AG04450 (cell line): ENCODE data around the gene PRKN. TPM values are rescaled to one million over a fixed set of nuclear protein-coding genes. Genes with fewer than 3 reads are reported as not detected.

ENCODE experiments used
- CTCF ChIA-PET: fragments of 300-600, 350-600 bp; formaldehyde crosslinking; extraction: SDS; loops from one replicate; lab custom pipeline; 2022; ENCODE audit warnings: antibody characterized with exemption, inconsistent platforms; lab: Charles Lee
- POLR2A ChIA-PET: fragments of 350-600 bp; formaldehyde crosslinking; extraction: SDS; loops from one replicate; lab custom pipeline; 2021; ENCODE audit warnings: antibody characterized with exemption, inconsistent platforms; lab: Yijun Ruan, JAX
- DNase-seq: peaks from one replicate; pipeline ENCODE4 v3.0.0-alpha.2; 2011; ENCODE audit warnings: low read depth, low spot score
- H3K27ac ChIP-seq: one replicate; pipeline ENCODE4 v1.5.1; 2012; ENCODE audit warnings: low read depth, low read length, control low read depth
- H3K27me3 ChIP-seq: one replicate; pipeline ENCODE4 v1.6.0; 2012; ENCODE audit warnings: low read length; ENCODE audit not compliant: control insufficient read depth, insufficient read depth
- H3K4me3 ChIP-seq: 2 replicates; pipeline ENCODE4 v1.5.1; 2011; ENCODE audit warnings: mild to moderate bottlenecking, low read depth, low read length, control low read depth
- H3K9me3 ChIP-seq: 2 replicates; pipeline ENCODE4 v1.5.1; 2012; ENCODE audit warnings: low read length; ENCODE audit not compliant: control insufficient read depth, insufficient read depth
- polyA plus RNA-seq: library from polyadenylated mRNA; depleted of rRNA; stranded (reverse); fragments of >200 nt; gene quantifications from 2 replicates; pipeline ENCODE4 v1.2.3, GENCODE V29; 2011
- TF ChIP-seq, protein P1 (sequence below): IDR thresholded peaks from 2 replicates; pipeline ENCODE4 v1.5.1; 2011; ENCODE audit warnings: low read depth, low read length, control low read depth, inconsistent platforms

Gene PRKN
- polyA plus RNA-seq, 1 experiment, result not detected

DNA sequence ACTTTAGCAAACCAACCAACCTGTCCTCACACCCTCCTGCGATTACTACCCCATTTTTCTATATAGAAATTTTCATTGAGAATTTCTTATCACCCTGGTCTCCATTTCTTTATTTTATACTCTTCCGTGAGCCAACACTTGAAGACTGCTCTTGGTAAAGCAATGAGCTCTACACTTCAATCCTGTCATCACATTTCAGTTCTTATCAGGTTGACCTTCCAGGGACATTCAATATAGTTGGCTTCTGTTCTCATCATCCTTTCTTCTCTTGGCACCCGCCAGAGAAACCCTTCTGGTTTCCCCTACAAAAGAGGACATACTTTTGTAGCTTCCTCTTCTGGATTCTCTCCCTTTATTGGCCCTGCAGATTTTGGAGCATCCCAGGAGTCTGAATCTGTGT is 279.3 kb downstream of the PRKN start:
- Histone ChIP-seq H3K4me3 (no peak overlapping the region), H3K9me3 (peaks cover 10% of the 10 kb centered on the region), H3K27me3 (no peaks in the 10 kb centered on the region), H3K27ac (no peak overlapping the region)
- CTCF ChIA-PET, result no interaction called here
- POLR2A ChIA-PET, result no interaction called here
- TF ChIP-seq, protein P1, sequence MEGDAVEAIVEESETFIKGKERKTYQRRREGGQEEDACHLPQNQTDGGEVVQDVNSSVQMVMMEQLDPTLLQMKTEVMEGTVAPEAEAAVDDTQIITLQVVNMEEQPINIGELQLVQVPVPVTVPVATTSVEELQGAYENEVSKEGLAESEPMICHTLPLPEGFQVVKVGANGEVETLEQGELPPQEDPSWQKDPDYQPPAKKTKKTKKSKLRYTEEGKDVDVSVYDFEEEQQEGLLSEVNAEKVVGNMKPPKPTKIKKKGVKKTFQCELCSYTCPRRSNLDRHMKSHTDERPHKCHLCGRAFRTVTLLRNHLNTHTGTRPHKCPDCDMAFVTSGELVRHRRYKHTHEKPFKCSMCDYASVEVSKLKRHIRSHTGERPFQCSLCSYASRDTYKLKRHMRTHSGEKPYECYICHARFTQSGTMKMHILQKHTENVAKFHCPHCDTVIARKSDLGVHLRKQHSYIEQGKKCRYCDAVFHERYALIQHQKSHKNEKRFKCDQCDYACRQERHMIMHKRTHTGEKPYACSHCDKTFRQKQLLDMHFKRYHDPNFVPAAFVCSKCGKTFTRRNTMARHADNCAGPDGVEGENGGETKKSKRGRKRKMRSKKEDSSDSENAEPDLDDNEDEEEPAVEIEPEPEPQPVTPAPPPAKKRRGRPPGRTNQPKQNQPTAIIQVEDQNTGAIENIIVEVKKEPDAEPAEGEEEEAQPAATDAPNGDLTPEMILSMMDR, result no peak
- DNase-seq, result no peak

DNA sequence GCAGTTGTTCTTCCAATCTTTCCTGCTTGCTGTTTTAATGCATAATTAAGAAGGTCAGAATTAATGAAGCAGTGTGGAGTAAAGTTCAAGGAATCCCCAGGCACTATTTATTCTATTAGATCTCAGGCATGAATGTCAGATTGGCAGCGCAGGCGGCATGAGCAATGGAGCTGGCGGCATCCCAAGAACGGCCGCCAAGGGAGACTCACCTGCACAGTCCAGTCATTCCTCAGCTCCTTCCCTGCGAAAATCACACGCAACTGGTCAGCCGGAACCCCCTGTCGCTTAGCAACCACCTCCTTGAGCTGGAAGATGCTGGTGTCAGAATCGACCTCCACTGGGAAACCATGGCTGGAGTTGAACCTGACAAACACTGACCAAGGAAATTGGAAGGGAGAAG is 284.5 kb downstream of the PRKN start:
- DNase-seq, result no peak
- Histone ChIP-seq H3K9me3 (peaks cover 17% of the 10 kb centered on the region), H3K27me3 (no peaks in the 10 kb centered on the region), H3K27ac (no peak overlapping the region), H3K4me3 (no peak overlapping the region)
- ChIA-PET POLR2A (no interaction called here), CTCF (no interaction called here)
- TF ChIP-seq, protein P1, result no peak

DNA sequence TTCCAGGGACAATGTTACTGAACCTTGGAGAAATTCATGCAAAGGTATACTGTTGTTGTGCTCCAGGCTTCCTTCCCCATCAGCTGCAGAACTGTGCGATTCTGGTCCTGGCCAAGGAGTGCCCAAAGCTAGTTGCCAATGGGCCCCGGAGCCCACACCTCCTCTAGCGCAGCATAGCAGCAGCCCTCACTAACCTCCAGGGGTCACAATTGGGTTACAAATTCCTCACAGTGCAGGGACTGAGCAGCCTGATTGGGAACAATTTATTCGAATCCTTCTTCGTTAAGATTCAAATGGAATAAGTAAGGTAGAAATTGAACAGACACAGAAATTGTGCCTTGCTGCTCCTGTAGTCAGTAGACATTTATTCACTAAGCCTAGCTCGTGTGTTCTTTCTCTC is 284.9 kb downstream of the PRKN start:
- H3K27me3 ChIP-seq, result no peaks in the 10 kb centered on the region
- TF ChIP-seq, protein P1, result no peak
- CTCF ChIA-PET, result no interaction called here
- H3K9me3 ChIP-seq, result peaks cover 17% of the 10 kb centered on the region
- H3K4me3 ChIP-seq, result no peak overlapping the region
- POLR2A ChIA-PET, result no interaction called here
- H3K27ac ChIP-seq, result no peak overlapping the region
- no peak for DNase-seq

DNA sequence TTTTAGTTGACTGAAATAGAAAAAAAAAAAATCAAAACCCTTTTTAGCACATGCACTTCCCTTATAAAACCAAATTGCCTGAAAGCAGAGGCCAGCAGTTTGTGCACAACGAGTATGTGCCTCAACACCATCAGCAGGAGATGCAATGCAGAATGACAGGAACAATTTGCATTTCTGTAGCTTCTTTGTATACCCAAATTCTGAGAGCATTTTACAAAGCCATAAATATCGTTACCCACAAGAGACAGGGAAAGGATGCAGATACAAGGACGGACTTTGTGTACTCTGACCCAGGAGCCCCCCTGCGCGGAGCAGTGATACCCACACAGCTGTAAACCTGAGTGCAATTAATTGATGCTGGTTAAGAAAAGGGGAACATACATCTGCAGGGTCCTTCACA is 285.6 kb downstream of the PRKN start:
- no peaks in the 10 kb centered on the region for H3K27me3 ChIP-seq
- no peak overlapping the region for H3K4me3 ChIP-seq
- no peak overlapping the region for H3K27ac ChIP-seq
- ChIA-PET CTCF (no interaction called here), POLR2A (no interaction called here)
- TF ChIP-seq, protein P1, result no peak
- H3K9me3 ChIP-seq, result peaks cover 19% of the 10 kb centered on the region
- no peak for DNase-seq

DNA sequence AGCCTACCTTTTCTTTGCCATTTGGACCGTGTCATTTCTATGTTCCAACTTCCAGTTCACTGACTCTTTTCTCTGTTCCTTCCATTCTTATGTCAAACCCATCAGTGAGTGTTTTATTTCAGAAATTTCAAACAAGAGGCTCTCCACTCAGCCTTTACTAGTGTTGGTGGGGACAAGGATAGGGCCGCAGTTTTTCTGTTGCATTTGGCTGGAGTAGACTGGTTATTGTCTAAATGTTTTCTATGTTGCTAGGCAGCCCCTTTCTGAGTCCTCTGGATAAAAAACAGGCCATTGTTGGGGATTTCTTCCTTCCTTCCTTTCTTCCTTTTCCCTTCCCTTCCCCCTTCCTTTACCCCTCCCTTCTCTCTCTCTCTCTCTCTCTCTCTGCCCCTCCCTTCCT is 288.6 kb downstream of the PRKN start:
- TF ChIP-seq, protein P1, result no peak
- ChIA-PET POLR2A (no interaction called here), CTCF (no interaction called here)
- H3K27me3 ChIP-seq, result no peaks in the 10 kb centered on the region
- H3K4me3 ChIP-seq, result no peak overlapping the region
- DNase-seq, result no peak
- H3K27ac ChIP-seq, result no peak overlapping the region
- peaks cover 21% of the 10 kb centered on the region for H3K9me3 ChIP-seq
